SHP77 (cell line): ENCODE data around the gene CRACDL.
A peak's percentile ranks its signal among the peaks of the same experiment; 100 is the strongest.

ENCODE experiments used
- DNase-seq, 2 experiments: peaks; one replicate each; lab custom pipeline; 2025; lab: John Stamatoyannopoulos, UW

CRACDL gene

GRCh38 chr2:98801921-98802321 lies 134.1 kb downstream of the CRACDL start:
- DNase-seq, result no peak

GRCh38 chr2:98801286-98801685 lies 134.7 kb downstream of the CRACDL start:
- DNase-seq, result no peak

GRCh38 chr2:98800330-98801064 lies 135.5 kb downstream of the CRACDL start:
- peak in 1 of 2 experiments; percentile 25 for DNase-seq

GRCh38 chr2:98799375-98800329 lies 136.4 kb downstream of the CRACDL start:
- DNase-seq, result no peak

- no peak for DNase-seq
Observed at GRCh38 chr2:98796775-98797544, 139.1 kb downstream of the CRACDL start.

GRCh38 chr2:98795891-98796676 lies 139.9 kb downstream of the CRACDL start:
- DNase-seq, result no peak

GRCh38 chr2:98793897-98794830 lies 141.9 kb downstream of the CRACDL start:
- DNase-seq, result no peak

GRCh38 chr2:98793275-98793674 lies 142.8 kb downstream of the CRACDL start:
- DNase-seq, result no peak

- DNase-seq, result no peak
Observed at GRCh38 chr2:98790221-98790620, 145.8 kb downstream of the CRACDL start.

GRCh38 chr2:98787700-98788099 lies 148.3 kb downstream of the CRACDL start:
- no peak for DNase-seq

- DNase-seq, result no peak
Observed at GRCh38 chr2:98786179-98786578, 149.8 kb downstream of the CRACDL start.

GRCh38 chr2:98782570-98782969 lies 153.5 kb downstream of the CRACDL start:
- DNase-seq, result no peak

GRCh38 chr2:98781822-98782221 lies 154.2 kb downstream of the CRACDL start:
- no peak for DNase-seq

- DNase-seq, result no peak
Observed at GRCh38 chr2:98778741-98779483, 157.1 kb downstream of the CRACDL start.

GRCh38 chr2:98778151-98778550 lies 157.9 kb downstream of the CRACDL start:
- DNase-seq, result no peak

GRCh38 chr2:98777710-98778109 lies 158.3 kb downstream of the CRACDL start:
- no peak for DNase-seq

- DNase-seq, result no peak
Observed at GRCh38 chr2:98777076-98777475, 158.9 kb downstream of the CRACDL start.

- DNase-seq, result no peak
Observed at GRCh38 chr2:98776136-98776535, 159.9 kb downstream of the CRACDL start.

GRCh38 chr2:98775146-98775986 lies 160.7 kb downstream of the CRACDL start:
- peak; percentile 64 to 71 for DNase-seq
